Activated B cell treated with CpG ODN at 0.5 μM for 24 hours (primary cell): ENCODE measurements around the gene HLCS. TPM values are rescaled to one million over a fixed set of nuclear protein-coding genes. Genes with fewer than 3 reads are reported as not detected.
A peak's percentile ranks its signal among the peaks of the same experiment; 100 is the strongest.
"Not testable (repeated sequence)": the region's sequence is repeated elsewhere in the genome, so short reads cannot be mapped to it uniquely, and the experiment has no call there.

Experiments
- ATAC-seq: fragments of 200-7000 bp; cut with Tn5 transposase; one replicate; pipeline ENCODE4 v1.10.0; 2021; ENCODE audit warnings: low read depth, mild to moderate bottlenecking, moderate library complexity
- CTCF ChIA-PET: fragments of 350-600 bp; sonication (Branson Sonifier 250); formaldehyde crosslinking; loops from one replicate; lab custom pipeline; 2021; ENCODE audit warnings: antibody characterized with exemption; lab: Charles Lee
- POLR2A ChIA-PET: fragments of 350-600 bp; sonication (Branson Sonifier 250); formaldehyde crosslinking; loops from one replicate; lab custom pipeline; 2021; ENCODE audit warnings: antibody characterized with exemption; lab: Charles Lee
- DNase-seq: peaks from one replicate; pipeline ENCODE4 v3.0.0; 2022
- H3K27ac Mint-ChIP-seq: one replicate; pipeline ENCODE4 v1.8.0; 2020; ENCODE audit warnings: mixed read lengths
- H3K27me3 Mint-ChIP-seq: one replicate; pipeline ENCODE4 v1.8.0; 2021; ENCODE audit warnings: mixed read lengths
- H3K36me3 Mint-ChIP-seq: one replicate; pipeline ENCODE4 v1.8.0; 2021; ENCODE audit warnings: low read depth, mixed read lengths
- H3K4me1 Mint-ChIP-seq: one replicate; pipeline ENCODE4 v1.8.0; 2021; ENCODE audit warnings: mixed read lengths
- H3K4me3 Mint-ChIP-seq: one replicate; pipeline ENCODE4 v1.8.0; 2020; ENCODE audit warnings: mild to moderate bottlenecking, mixed read lengths
- H3K9me3 Mint-ChIP-seq: one replicate; pipeline ENCODE4 v1.8.0; 2020; ENCODE audit warnings: mixed read lengths
- CTCF ChIP-seq: fragments of 200-600 bp; IDR thresholded peaks from one replicate; pipeline ENCODE4 v1.8.0; 2022; ENCODE audit warnings: antibody characterized with exemption, mild to moderate bottlenecking
- intact Hi-C: fragments of 100-400 bp; cut with micrococcal nuclease; formaldehyde crosslinking; loops from one replicate; pipeline ENCODE4 v1.15.1; 2024
- total RNA-seq: library from RNA; stranded (reverse); gene quantifications from 2 replicates; pipeline ENCODE4 v1.2.3, GENCODE V29; 2022

HLCS gene
- total RNA-seq, 1 donor from 2014 or later = 10.6 TPM

- no peak overlapping the region for H3K27ac Mint-ChIP-seq
- ATAC-seq (no peak), DNase-seq (no peak)
- H3K4me3 Mint-ChIP-seq = peak overlapping the region; percentile 52
- CTCF ChIA-PET = interaction anchor here (1.7 kb wide), 1 partner anchor 16 kb away, joined by 4 read pairs; no protein-coding TSS in a partner anchor
- H3K36me3 Mint-ChIP-seq = no peaks in the 10 kb centered on the region
- TF ChIP-seq CTCF = no peak
- POLR2A ChIA-PET = no interaction called here
- H3K9me3 Mint-ChIP-seq = no peaks in the 10 kb centered on the region
- peaks cover 24% of the 10 kb centered on the region for H3K27me3 Mint-ChIP-seq
- peaks cover 18% of the 10 kb centered on the region for H3K4me1 Mint-ChIP-seq
- intact Hi-C loops = no loop called here
Measured at GRCh38 chr21:37005548-37006485, 39.3 kb upstream of the HLCS start.

- intact Hi-C loops, CTCF ChIA-PET, H3K4me1 Mint-ChIP-seq, H3K9me3 Mint-ChIP-seq, H3K27ac Mint-ChIP-seq, H3K36me3 Mint-ChIP-seq, DNase-seq, POLR2A ChIA-PET, H3K4me3 Mint-ChIP-seq, ATAC-seq: not testable (repeated sequence)
- peaks cover 12% of the 10 kb centered on the region for H3K27me3 Mint-ChIP-seq
Measured at GRCh38 chr21:37003917-37004316, 37.4 kb upstream of the HLCS start.

DNA sequence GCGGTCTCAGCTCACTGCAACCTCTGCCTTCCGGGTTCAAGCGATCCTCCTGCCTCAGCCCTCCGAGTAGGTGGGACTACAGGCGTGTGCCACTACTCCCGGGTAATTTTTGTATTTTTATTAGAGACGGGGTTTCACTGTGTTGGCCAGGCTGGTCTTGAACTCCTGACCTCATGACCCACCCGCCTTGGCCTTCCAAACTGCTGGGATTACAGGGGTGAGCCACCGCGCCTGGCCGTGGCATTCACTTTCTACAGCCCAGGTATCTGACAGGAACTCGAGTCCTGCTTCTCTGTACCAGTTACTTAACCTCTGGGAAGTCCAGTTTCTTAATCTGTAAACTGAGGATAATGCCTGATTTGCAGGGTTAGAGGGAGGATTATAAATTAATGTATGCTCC is 36.4 kb upstream of the HLCS start:
- H3K4me1 Mint-ChIP-seq, ATAC-seq, H3K9me3 Mint-ChIP-seq, H3K36me3 Mint-ChIP-seq, DNase-seq, H3K4me3 Mint-ChIP-seq, H3K27me3 Mint-ChIP-seq, CTCF ChIA-PET, intact Hi-C loops, H3K27ac Mint-ChIP-seq: not testable (repeated sequence)
- POLR2A ChIA-PET = interaction anchor here (0.7 kb wide), 1 partner anchor 25 kb away, joined by 3 read pairs; no protein-coding TSS in a partner anchor

DNA sequence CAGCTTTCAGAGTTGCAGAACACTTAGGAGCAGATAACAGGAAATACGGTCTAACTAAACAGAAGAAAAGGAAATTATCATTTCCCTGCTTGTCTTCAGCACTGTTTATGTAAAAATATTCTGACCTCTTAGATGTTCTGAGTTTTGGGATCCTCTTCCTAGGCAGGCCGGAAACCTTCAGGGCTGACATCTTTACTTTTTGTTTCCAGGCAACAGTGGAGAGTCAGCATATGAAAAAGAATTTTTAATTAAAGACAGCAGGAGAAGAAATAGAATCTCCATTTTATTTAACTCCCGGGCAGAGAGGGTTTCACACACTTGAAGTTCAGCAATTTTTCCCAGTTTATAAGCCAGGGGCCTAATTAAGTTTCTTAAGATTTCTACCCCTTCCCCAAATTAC is 35.0 kb upstream of the HLCS start:
- Mint-ChIP-seq H3K4me1 (no peaks in the 10 kb centered on the region), H3K36me3 (no peaks in the 10 kb centered on the region), H3K9me3 (no peaks in the 10 kb centered on the region), H3K27me3 (no peaks in the 10 kb centered on the region), H3K27ac (no peak overlapping the region), H3K4me3 (no peak overlapping the region)
- ChIA-PET CTCF (no interaction called here), POLR2A (interaction anchor here (0.7 kb wide), 1 partner anchor 590 kb away, joined by 4 read pairs; no protein-coding TSS in a partner anchor)
- TF ChIP-seq CTCF = no peak
- intact Hi-C loops = no loop called here
- DNase-seq = no peak
- ATAC-seq = no peak

- intact Hi-C loops = no loop called here
- CTCF ChIA-PET = interaction anchor here (1.5 kb wide), 1 partner anchor 11 kb away, joined by 3 read pairs; no protein-coding TSS in a partner anchor
- no peaks in the 10 kb centered on the region for H3K9me3 Mint-ChIP-seq
- H3K36me3 Mint-ChIP-seq = no peaks in the 10 kb centered on the region
- no peak for DNase-seq
- H3K4me1 Mint-ChIP-seq = no peaks in the 10 kb centered on the region
- H3K4me3 Mint-ChIP-seq = no peak overlapping the region
- POLR2A ChIA-PET = no interaction called here
- TF ChIP-seq CTCF = no peak
- H3K27ac Mint-ChIP-seq = no peak overlapping the region
- H3K27me3 Mint-ChIP-seq = no peaks in the 10 kb centered on the region
- no peak for ATAC-seq
Measured at GRCh38 chr21:37000381-37000780, 33.9 kb upstream of the HLCS start.
